Subcutaneous adipose tissue (tissue), 4 donors: ENCODE results near the gene ERGIC2. TPM values are rescaled to one million over a fixed set of nuclear protein-coding genes. Genes with fewer than 3 reads are reported as not detected.

Experiments used
- total RNA-seq, 4 donors: library from RNA; depleted of rRNA; stranded (reverse); fragments of >200 nt; gene quantifications; one replicate each; pipeline ENCODE4 v1.1.0, GENCODE V29; 2016
- TF ChIP-seq, protein P1 (sequence below): fragments of 450-650 bp; IDR thresholded peaks from one replicate; pipeline ENCODE4 v1.5.1; 2016; ENCODE audit warnings: low read depth, mild to moderate bottlenecking, control low read depth, antibody characterized with exemption, moderate library complexity

ERGIC2 gene
- total RNA-seq, 4 donors from 2014 or later = 28.6 to 105 (median 45.6) TPM

DNA sequence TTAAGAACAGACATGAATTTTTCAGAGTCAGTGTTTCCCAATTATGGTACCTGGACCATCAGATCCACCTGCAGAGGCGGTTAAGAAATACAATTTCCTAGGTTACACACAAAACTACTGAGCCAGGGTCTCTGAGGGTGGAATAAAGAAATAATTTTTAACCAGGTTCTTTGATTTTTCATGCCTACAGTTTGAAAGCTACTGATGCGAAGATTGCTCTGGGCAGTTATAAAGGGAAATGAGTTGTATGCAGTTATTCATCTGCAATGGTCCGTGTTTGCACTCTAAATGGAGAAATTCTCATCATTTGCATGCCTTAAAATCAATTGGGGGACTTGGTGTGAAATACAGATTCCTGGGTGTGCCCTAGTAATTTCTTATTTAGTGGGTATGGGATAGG lies 89.7 kb downstream of the ERGIC2 start:
- TF ChIP-seq, protein P1, sequence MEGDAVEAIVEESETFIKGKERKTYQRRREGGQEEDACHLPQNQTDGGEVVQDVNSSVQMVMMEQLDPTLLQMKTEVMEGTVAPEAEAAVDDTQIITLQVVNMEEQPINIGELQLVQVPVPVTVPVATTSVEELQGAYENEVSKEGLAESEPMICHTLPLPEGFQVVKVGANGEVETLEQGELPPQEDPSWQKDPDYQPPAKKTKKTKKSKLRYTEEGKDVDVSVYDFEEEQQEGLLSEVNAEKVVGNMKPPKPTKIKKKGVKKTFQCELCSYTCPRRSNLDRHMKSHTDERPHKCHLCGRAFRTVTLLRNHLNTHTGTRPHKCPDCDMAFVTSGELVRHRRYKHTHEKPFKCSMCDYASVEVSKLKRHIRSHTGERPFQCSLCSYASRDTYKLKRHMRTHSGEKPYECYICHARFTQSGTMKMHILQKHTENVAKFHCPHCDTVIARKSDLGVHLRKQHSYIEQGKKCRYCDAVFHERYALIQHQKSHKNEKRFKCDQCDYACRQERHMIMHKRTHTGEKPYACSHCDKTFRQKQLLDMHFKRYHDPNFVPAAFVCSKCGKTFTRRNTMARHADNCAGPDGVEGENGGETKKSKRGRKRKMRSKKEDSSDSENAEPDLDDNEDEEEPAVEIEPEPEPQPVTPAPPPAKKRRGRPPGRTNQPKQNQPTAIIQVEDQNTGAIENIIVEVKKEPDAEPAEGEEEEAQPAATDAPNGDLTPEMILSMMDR = no peak

GRCh38 chr12:29288031-29288430 lies 92.9 kb downstream of the ERGIC2 start:
- TF ChIP-seq, protein P1 = no peak

DNA sequence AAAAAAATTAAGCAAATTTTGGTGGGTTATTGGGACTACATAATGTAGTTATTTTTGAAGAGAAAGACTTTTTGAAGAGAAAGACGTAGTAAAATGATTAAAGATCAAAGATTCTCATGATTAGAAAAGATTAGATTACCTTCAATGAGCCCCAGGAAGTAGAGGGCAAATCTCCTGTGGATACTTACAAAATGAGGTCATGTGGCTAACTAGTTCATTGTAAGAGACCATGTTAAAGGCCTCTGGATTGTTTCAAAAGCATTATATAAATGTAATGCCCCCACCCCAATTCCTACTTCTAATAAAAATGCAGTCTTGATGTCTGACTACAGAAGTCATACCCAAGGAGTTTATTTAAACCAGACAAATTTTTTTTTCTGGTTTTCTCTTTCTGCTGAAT lies 93.3 kb downstream of the ERGIC2 start:
- TF ChIP-seq, protein P1 = no peak

Other genes with a start within 250 kb of the ERGIC2 start
- gene FAR2, start 231.9 kb downstream of the ERGIC2 start, total RNA-seq = 10 to 100 TPM; 13.2 to 27.4 (median 22.8) TPM
- under 1 TPM in 3 of 4 donors, not detected in 1; 0.17 to 0.22 (median 0.19) TPM for gene OVCH1, start 116.5 kb upstream of the ERGIC2 start, total RNA-seq